Kidney (tissue), 14 donors: ENCODE measurements around the gene TNFRSF1B. TPM values are rescaled to one million over a fixed set of nuclear protein-coding genes. Genes with fewer than 3 reads are reported as not detected.
A peak's percentile ranks its signal among the peaks of the same experiment; 100 is the strongest.

Experiments used
- DNase-seq, 5 donors: peaks; one replicate each; pipeline ENCODE4 v3.0.0-alpha.2; 2013 to 2020
- FAIRE-seq: peaks from 2 replicates; lab custom pipeline; 2012; peaks lifted over from hg19 to GRCh38; lab: Jason Lieb, UNC
- H3K27ac ChIP-seq, 2 donors: one replicate each; pipeline ENCODE4 v1.7.0; 2013; ENCODE audit warnings: low read depth in 2 of 2, low read length in 2 of 2, inconsistent platforms in 1 of 2
- H3K27me3 ChIP-seq: one replicate; pipeline ENCODE4 v1.7.1; 2013; ENCODE audit warnings: low read length, inconsistent platforms; ENCODE audit not compliant: control insufficient read depth, insufficient read depth
- H3K36me3 ChIP-seq, 3 donors: one replicate each; pipeline versions ENCODE4 v1.7.0 to v1.7.1; 2013; ENCODE audit warnings: low read length in 3 of 3, control low read depth in 1 of 3, inconsistent platforms in 1 of 3; ENCODE audit not compliant: insufficient read depth in 3 of 3, control insufficient read depth in 2 of 3
- H3K4me1 ChIP-seq, 3 donors: one replicate each; pipeline versions ENCODE4 v1.7.0 to v1.7.1; 2013; ENCODE audit warnings: low read length in 3 of 3, inconsistent platforms in 1 of 3, low read depth in 1 of 3; ENCODE audit not compliant: control insufficient read depth in 2 of 3, insufficient read depth in 2 of 3
- H3K4me3 ChIP-seq, 3 donors: one replicate each; pipeline versions ENCODE4 v1.7.0 to v1.8.1; 2013; ENCODE audit warnings: low read length in 3 of 3, control low read depth in 1 of 3, inconsistent platforms in 1 of 3
- H3K9ac ChIP-seq, 3 donors: one replicate each; pipeline versions ENCODE4 v1.7.0 to v1.7.1; 2013; ENCODE audit warnings: low read length in 3 of 3, control low read depth in 1 of 3, inconsistent platforms in 1 of 3
- H3K9me3 ChIP-seq, 3 donors: one replicate each; pipeline versions ENCODE4 v1.7.0 to v1.7.1; 2013; ENCODE audit warnings: low read length in 3 of 3, control low read depth in 1 of 3, inconsistent platforms in 1 of 3; ENCODE audit not compliant: control insufficient read depth in 2 of 3, insufficient read depth in 1 of 3
- CTCF ChIP-seq: IDR thresholded peaks from 3 replicates; pipeline ENCODE4 v1.5.1; 2012; ENCODE audit warnings: mild to moderate bottlenecking, moderate library complexity, borderline replicate concordance; ENCODE audit not compliant: insufficient read depth; ENCODE audit errors: extremely low read depth
- intact Hi-C: fragments of 100-400 bp; cut with DNase I; formaldehyde crosslinking; loops from one replicate; pipeline ENCODE4 v1.11.1; 2022
- polyA plus RNA-seq: library from polyadenylated mRNA; stranded (reverse); fragments of 350-450 nt; fragmentation: Illumina TruSeq; extraction: RNeasy Lipid Tissue Mini Kit (QIAGEN cat#74804); gene quantifications from one replicate; pipeline ENCODE4 v1.2.3, GENCODE V29; 2014; ENCODE audit warnings: low read depth, low replicate concordance; ENCODE audit not compliant: insufficient read depth
- total RNA-seq: library from RNA; stranded (reverse); fragmentation: NEBNext Ultra II Directional; extraction: Animal tissue kit (Norgen Biotek cat#: 25700); gene quantifications from one replicate; pipeline ENCODE4 v1.2.1, GENCODE V29; 2021
- donor health status: control.
- donor health status: control.
- donor health status: control.
- donor health status: control.
- donor health status: control.
- donor health status: DM: yes; HTN: yes; CAD: no.
- donor health status: Normal renal cell carcinoma (clear cell type).

TNFRSF1B gene
- total and polyA plus RNA-seq, 2 donors from 2014 or later, result 7.7 to 47.1 TPM

- DNase-seq, result peak; percentile 75 to 85 (median 82)
- Histone ChIP-seq H3K9me3 (no peaks in the 10 kb centered on the region), H3K27me3 (no peaks in the 10 kb centered on the region), H3K9ac (no peak overlapping the region), H3K4me1 (peaks cover 0 to 3% (median 0%) of the 10 kb centered on the region in 3 donors), H3K4me3 (no peak overlapping the region), H3K27ac (no peak overlapping the region), H3K36me3 (no peaks in the 10 kb centered on the region)
- TF ChIP-seq CTCF, result peak; percentile 98
- intact Hi-C loops, result loop anchor here (5.0 kb wide), 1 partner anchor 82 kb away; no protein-coding TSS in a partner anchor
- peak; percentile 91 for FAIRE-seq
Measured at GRCh38 chr1:12124693-12125421, 41.9 kb upstream of the TNFRSF1B start.

- H3K4me3 ChIP-seq, result no peak overlapping the region
- no peak for TF ChIP-seq CTCF
- intact Hi-C loops, result loop anchor here (5.0 kb wide), 1 partner anchor 82 kb away; no protein-coding TSS in a partner anchor
Measured at GRCh38 chr1:12125422-12126355, 41.1 kb upstream of the TNFRSF1B start.

DNA sequence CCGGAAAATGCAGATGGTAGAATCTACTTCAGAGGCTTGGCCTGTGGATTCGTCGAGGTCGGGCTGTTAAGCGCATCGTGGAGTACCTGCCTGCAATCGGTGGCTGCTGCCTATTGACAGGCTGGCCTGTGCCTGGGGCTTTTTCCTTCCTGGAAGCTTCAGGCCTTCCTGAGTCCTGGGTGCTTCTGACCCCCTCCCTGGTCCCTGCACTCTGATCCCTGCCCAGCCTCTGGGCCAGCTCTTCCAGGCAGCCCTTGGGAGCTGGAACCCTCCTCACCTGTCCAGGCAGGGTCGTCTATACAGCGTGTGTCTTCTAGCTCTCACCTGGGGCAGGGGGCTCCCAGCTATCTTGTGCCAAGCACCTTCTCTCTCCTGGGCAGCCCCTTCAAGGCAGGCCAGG, 40.0 kb upstream of the TNFRSF1B start:
- FAIRE-seq, result no peak
- H3K9ac ChIP-seq, result no peak overlapping the region
- H3K4me3 ChIP-seq, result no peak overlapping the region
- no peaks in the 10 kb centered on the region for H3K9me3 ChIP-seq
- no peaks in the 10 kb centered on the region for H3K36me3 ChIP-seq
- H3K27ac ChIP-seq, result no peak overlapping the region
- TF ChIP-seq CTCF, result no peak
- peaks cover 0 to 3% (median 0%) of the 10 kb centered on the region in 3 donors for H3K4me1 ChIP-seq
- DNase-seq, result peak in 1 of 5 donors; percentile 52
- intact Hi-C loops, result loop anchor here (5.0 kb wide), 1 partner anchor 81 kb away; no protein-coding TSS in a partner anchor
- no peaks in the 10 kb centered on the region for H3K27me3 ChIP-seq

More at GRCh38 chr1:12125422-12126355, 41.1 kb upstream of the TNFRSF1B start:
- H3K27ac ChIP-seq, result no peak overlapping the region
- DNase-seq (peak in 1 of 5 donors; percentile 71), FAIRE-seq (no peak)
- H3K36me3 ChIP-seq, result no peaks in the 10 kb centered on the region
- no peaks in the 10 kb centered on the region for H3K9me3 ChIP-seq
- H3K4me1 ChIP-seq, result peaks cover 0 to 3% (median 0%) of the 10 kb centered on the region in 3 donors
- H3K9ac ChIP-seq, result no peak overlapping the region
- H3K27me3 ChIP-seq, result no peaks in the 10 kb centered on the region
